ENCODE measurements around the gene ZNF562.

ZNF562 gene

GRCh38 chr19:9610484-9611113 lies 64.3 kb downstream of the ZNF562 start:
- TF ChIP-seq TCF12 (IDR thresholded peaks at IDR 0.05; ENCODE audit: low read depth) = no peak
- no peak for TF ChIP-seq CREB1 (IDR thresholded peaks at IDR 0.05; ENCODE audit: low read depth)
- no peak for TF ChIP-seq USF1 (IDR thresholded peaks at IDR 0.05)
- TF ChIP-seq ZBTB7A (IDR thresholded peaks at IDR 0.05; ENCODE audit: low read depth) = no peak
- TF ChIP-seq CEBPB (IDR thresholded peaks at IDR 0.05) = no peak
- no peak for TF ChIP-seq TEAD4 (IDR thresholded peaks at IDR 0.05)
- TF ChIP-seq NFIC (IDR thresholded peaks at IDR 0.05) = no peak
- TF ChIP-seq REST (IDR thresholded peaks at IDR 0.05; ENCODE audit: low read depth) = no peak
- no peak for TF ChIP-seq RAD21 (IDR thresholded peaks at IDR 0.05; ENCODE audit: low read depth)
- no peak for TF ChIP-seq FOXM1 (IDR thresholded peaks at IDR 0.05; ENCODE audit: borderline replicate concordance, low read depth)
- no peak for TF ChIP-seq EP300 (IDR thresholded peaks at IDR 0.05; ENCODE audit: borderline replicate concordance)
- no peak for TF ChIP-seq YY1 (IDR thresholded peaks at IDR 0.05; ENCODE audit: low read depth)
- TF ChIP-seq EGR1 (IDR thresholded peaks at IDR 0.05) = no peak
- TF ChIP-seq MAX (IDR thresholded peaks at IDR 0.05) = no peak
- TF ChIP-seq TAF1 (IDR thresholded peaks at IDR 0.05; ENCODE audit: low read depth) = no peak

- TF ChIP-seq CREB1 (IDR thresholded peaks at IDR 0.05; ENCODE audit: low read depth) (no peak), CEBPB (IDR thresholded peaks at IDR 0.05) (no peak), TAF1 (IDR thresholded peaks at IDR 0.05; ENCODE audit: low read depth) (no peak), ZBTB7A (IDR thresholded peaks at IDR 0.05; ENCODE audit: low read depth) (no peak), EP300 (IDR thresholded peaks at IDR 0.05; ENCODE audit: borderline replicate concordance) (no peak), TEAD4 (IDR thresholded peaks at IDR 0.05) (no peak), FOXM1 (IDR thresholded peaks at IDR 0.05; ENCODE audit: borderline replicate concordance, low read depth) (no peak)
Observed at GRCh38 chr19:9608912-9609311, 66.0 kb downstream of the ZNF562 start.

- TF ChIP-seq CEBPB (IDR thresholded peaks at IDR 0.05) = no peak
- no peak for TF ChIP-seq EP300 (IDR thresholded peaks at IDR 0.05; ENCODE audit: borderline replicate concordance)
- no peak for TF ChIP-seq REST (IDR thresholded peaks at IDR 0.05; ENCODE audit: low read depth)
- TF ChIP-seq RAD21 (IDR thresholded peaks at IDR 0.05; ENCODE audit: low read depth) = no peak
- TF ChIP-seq ZBTB7A (IDR thresholded peaks at IDR 0.05; ENCODE audit: low read depth) = no peak
- no peak for TF ChIP-seq YY1 (IDR thresholded peaks at IDR 0.05; ENCODE audit: low read depth)
- TF ChIP-seq NFIC (IDR thresholded peaks at IDR 0.05) = no peak
- no peak for TF ChIP-seq TCF12 (IDR thresholded peaks at IDR 0.05; ENCODE audit: low read depth)
- TF ChIP-seq FOXM1 (IDR thresholded peaks at IDR 0.05; ENCODE audit: borderline replicate concordance, low read depth) = no peak
- no peak for TF ChIP-seq USF1 (IDR thresholded peaks at IDR 0.05)
- no peak for TF ChIP-seq CREB1 (IDR thresholded peaks at IDR 0.05; ENCODE audit: low read depth)
- TF ChIP-seq EGR1 (IDR thresholded peaks at IDR 0.05) = no peak
- TF ChIP-seq TEAD4 (IDR thresholded peaks at IDR 0.05) = no peak
- no peak for TF ChIP-seq MAX (IDR thresholded peaks at IDR 0.05)
Observed at GRCh38 chr19:9597027-9597426, 77.9 kb downstream of the ZNF562 start.

Measured in Ishikawa (cell line).